ENCODE measurements around the gene ZP3.
"Not testable (repeated sequence)": the region's sequence is repeated elsewhere in the genome, so short reads cannot be mapped to it uniquely, and the experiment has no call there.

GRCh38 chr7:76403097-76403496 lies 21.7 kb upstream of the ZP3 start:
- TF ChIP-seq, protein P1, sequence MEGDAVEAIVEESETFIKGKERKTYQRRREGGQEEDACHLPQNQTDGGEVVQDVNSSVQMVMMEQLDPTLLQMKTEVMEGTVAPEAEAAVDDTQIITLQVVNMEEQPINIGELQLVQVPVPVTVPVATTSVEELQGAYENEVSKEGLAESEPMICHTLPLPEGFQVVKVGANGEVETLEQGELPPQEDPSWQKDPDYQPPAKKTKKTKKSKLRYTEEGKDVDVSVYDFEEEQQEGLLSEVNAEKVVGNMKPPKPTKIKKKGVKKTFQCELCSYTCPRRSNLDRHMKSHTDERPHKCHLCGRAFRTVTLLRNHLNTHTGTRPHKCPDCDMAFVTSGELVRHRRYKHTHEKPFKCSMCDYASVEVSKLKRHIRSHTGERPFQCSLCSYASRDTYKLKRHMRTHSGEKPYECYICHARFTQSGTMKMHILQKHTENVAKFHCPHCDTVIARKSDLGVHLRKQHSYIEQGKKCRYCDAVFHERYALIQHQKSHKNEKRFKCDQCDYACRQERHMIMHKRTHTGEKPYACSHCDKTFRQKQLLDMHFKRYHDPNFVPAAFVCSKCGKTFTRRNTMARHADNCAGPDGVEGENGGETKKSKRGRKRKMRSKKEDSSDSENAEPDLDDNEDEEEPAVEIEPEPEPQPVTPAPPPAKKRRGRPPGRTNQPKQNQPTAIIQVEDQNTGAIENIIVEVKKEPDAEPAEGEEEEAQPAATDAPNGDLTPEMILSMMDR (IDR thresholded peaks at IDR 0.05; ENCODE audit: borderline replicate concordance, extremely low read depth, low read length, poor library complexity, severe bottlenecking), result not testable (repeated sequence)
- TF ChIP-seq EZH2 (IDR thresholded peaks at IDR 0.05; ENCODE audit: borderline replicate concordance, low read depth, low read length, severe bottlenecking), result not testable (repeated sequence)
